Measurements from ENCODE around the gene BAIAP2.
"Not testable (repeated sequence)": the region's sequence is repeated elsewhere in the genome, so short reads cannot be mapped to it uniquely, and the experiment has no call there.

The BAIAP2 gene

GRCh38 chr17:81147701-81148100 is 112.8 kb downstream of the BAIAP2 start:
- no peak for DNase-seq

DNA sequence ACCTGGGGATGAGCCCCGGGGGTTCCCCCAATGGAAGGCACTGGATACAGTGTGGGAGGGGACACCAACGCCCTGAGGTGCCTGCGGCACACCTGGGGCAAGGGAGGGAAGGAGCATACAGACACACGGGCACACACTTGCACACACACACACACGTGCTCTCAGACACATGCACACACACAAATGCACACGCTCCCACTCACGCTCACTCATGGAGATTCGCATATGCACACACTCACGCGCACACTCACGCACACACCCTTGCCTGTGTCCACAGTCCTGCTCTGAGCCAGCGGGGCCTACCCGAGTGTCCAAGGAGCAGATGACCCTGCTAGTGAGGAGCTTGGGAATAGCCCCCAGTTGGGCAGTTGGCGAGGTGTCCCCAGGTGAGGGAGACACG is 113.6 kb downstream of the BAIAP2 start:
- no peak for DNase-seq

- DNase-seq, result no peak
Observed at GRCh38 chr17:81148986-81149533, 114.1 kb downstream of the BAIAP2 start.

- no peak for DNase-seq
Observed at GRCh38 chr17:81150377-81151077, 115.6 kb downstream of the BAIAP2 start.

DNA sequence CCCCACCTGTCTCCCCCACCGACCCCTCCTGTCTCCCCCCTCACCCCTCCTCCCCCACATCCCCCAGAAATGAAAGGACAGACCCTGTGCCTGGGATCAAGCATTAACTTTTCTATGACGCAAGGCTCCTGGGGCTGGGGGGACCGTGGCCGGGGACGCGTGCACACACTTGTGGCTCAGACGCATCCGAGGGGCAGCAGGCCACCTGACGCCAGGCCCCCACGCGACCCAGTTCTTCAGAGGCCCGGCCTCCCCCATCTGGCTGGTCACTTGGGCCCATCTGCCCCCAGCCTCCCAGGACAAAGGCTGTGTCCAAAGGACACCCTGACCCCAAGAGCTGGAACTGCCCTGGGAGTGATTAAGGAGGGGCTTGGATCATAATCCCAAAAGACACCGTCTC is 116.3 kb downstream of the BAIAP2 start:
- no peak for DNase-seq

DNA sequence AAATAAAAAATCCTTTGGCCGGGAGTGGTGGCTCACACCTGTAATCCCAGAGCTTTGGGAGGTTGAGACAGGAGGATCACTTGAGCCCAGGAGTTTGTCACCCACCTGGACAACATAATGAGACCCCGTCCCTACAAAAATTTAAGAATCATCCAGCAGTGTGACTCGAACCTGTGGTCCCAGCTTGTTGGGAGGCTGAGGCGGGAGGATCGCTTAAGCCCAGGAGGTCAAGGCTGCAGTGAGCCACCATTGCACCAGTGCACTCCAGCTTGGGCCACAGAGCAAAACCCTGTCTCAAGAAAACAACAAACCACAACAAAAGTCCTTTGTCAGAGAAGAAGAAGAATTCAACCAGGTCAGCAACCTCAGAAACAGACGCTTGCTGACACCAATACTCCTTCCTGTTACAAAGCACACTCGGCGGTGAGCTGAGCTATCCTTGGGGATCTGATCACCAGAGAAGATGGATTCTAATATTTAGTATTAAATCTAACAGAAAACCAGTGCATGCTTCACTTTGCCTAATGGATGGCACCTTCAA is 117.4 kb downstream of the BAIAP2 start:
- DNase-seq, result no peak

GRCh38 chr17:81153340-81153803 is 118.4 kb downstream of the BAIAP2 start:
- no peak for DNase-seq

GRCh38 chr17:81154016-81154415 is 119.1 kb downstream of the BAIAP2 start:
- not testable (repeated sequence) for DNase-seq

- no peak for DNase-seq
Observed at GRCh38 chr17:81154961-81155360, 120.0 kb downstream of the BAIAP2 start.

DNA sequence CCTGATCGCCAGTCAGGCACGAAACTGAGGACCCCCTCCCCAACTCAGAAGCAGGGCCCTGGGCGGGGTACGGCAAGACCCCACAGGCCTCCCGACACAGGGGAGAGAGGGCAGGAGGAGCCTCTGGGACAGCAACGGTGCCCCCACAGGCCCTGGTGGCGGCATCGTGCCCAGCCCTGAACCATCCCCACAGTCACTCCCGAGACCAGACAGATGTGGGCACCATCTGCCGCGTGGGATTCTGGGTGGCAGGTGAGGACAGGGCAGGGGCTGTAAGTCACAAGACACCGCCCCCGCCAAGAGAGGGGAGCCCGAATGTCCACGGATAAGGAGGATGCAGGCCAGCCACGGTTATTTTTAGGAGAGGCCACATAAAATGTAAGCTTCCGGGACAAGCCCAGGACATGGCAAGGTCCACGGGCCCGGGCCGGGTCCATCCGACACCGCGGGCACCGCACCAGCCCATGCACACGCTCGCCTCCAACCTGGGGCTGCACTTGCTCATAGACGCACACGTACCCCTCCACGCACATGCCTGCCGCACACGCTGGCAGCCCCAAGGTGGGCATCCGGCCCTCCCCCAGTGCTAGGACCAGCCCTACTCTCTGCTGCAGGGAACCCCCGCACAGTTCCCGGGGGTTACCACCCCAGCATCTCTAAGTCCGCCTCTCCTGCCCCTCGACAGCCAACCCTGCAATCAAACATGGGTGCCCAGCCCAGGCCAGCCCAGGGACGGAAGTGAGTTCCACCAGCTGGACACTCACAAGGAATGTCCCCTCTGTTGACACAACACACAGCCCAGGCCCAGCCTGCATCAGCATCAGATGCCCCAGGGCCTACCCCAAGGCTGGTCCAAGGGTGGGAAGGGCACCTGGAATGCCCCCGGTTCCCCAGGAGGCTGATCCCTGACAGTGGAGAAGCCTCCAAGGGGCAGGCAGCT is 122.2 kb downstream of the BAIAP2 start:
- no peak for DNase-seq

DNA sequence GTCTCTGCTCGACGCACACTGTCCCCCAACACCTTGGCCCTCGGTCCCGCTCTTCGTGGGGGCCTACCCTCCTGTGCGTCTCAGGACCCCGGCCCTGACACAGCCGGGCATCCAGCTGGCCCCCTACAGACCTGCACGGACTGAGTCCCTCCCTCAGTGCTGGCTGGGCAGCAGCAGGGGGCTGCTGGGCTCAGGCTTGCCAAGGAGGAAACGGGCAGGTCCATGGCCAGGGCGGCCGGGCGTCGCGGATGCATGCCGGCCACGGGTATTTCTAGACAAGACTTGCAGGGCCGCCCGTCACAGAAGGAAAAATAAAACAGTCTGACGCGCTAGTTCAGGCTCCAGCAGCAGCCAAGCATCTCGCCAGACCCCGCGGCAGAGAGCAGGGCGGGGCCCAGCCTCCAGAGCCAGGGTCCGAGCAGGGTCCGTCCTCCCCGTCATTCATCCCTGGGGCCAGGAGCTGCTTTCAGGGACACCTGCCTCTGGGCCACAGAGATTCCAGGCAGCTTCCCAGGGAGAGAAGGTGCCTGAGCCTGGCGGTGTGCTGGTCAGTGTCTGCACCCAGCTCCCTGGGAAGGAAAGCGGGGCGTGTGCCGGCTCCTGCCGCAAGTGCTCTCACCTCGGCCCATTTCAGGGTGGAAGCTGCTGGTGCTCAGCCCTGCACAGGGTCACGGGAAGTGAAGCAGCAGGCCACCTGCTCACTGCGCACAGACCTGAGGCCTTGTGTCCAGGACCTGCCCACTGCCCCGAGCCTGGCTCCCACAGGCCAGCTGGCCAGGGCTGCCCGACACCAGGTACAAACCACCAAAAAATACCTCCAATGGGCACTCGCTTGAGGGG is 123.1 kb downstream of the BAIAP2 start:
- DNase-seq, result no peak

GRCh38 chr17:81158688-81159590 is 124.0 kb downstream of the BAIAP2 start:
- DNase-seq, result no peak

DNA sequence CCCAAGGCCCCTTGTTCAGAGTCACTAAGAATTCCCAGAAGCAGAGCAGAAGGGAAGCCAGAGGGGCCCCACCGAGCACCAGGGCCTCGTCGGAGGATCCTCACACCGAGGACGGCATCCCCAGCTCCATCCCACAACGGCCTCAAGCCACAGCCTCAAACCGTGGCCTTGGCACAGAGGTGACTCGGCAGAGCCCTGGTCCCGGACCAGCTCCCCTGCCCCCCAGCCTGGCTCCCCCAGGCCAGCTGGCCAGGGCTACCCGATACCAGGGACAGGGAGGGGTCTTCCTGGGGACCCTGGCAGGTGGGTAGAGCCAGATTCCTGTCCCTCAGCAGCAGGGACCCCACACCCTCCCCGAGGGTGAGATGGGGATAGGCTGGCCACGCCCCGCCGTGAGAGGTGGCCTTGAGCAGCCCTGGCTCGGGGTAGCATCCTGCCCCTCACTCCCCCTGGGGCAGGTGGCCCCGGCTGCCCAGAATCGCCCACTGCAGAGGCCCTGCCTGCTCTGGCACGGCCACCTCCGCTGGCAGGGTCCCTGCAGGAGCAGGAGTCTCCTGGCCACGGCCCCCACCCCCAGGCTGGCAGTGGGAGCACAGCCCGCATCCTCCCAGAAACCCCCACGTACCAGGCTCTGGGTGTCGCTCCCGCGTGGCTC is 124.8 kb downstream of the BAIAP2 start:
- no peak for DNase-seq

DNA sequence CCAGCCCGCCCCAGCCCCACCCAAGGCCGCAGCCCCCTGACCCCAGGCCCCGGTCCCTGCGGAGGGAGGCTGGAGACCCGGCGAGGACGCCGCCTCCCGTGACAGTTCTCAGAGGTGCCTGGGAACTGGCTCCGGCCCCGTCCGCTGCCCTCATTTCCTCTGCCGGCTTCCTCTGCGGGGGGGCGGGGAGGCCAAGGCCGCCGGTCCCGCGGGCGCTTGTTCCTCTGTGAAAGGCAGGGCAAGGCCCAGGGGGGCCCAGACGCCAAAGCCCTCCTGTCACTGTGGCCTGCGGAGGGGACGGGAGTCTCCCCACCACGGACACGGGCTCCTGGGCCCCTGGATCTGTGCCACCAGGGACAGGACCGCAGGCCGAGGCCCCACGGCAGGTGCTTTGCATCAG is 125.4 kb downstream of the BAIAP2 start:
- DNase-seq, result no peak

DNA sequence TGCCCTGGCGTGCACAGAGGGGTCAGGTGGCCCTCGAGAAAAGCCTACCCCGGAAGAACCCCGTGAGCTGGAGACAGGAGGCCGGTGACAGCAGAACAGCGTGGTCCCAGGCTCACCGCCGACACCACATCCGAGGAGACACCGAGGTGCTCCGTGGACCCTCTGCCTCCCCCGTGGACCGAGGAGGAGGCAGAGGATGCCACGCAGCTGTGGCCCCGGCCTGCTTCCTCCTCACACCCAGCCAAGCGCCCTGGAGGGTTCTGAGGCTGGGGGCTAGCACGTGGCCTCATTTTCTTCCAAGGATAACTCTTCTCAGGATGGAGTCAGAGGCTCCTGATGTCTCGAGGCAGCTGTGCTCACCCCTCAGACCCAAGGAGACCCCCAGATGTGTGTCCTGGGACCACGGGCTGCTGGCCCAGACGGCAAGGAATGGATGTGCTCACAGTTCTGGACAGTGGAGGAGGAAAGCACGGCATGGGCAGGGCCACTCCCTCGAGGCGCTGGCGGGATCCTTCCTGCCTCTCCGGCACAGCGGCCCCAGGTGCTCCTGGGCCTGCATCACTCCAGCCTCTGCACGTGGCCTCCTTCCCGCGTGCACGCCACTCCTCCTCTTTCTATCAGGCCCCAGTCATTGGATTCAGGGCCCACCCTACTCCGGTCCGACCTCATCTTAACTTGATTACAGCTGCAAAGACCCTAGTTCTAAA is 125.9 kb downstream of the BAIAP2 start:
- DNase-seq, result no peak

GRCh38 chr17:81161536-81161935 is 126.6 kb downstream of the BAIAP2 start:
- DNase-seq, result no peak

- DNase-seq, result no peak
Observed at GRCh38 chr17:81161972-81162371, 127.0 kb downstream of the BAIAP2 start.

GRCh38 chr17:81162491-81162890 is 127.5 kb downstream of the BAIAP2 start:
- no peak for DNase-seq

- DNase-seq, result no peak
Observed at GRCh38 chr17:81163051-81163695, 128.2 kb downstream of the BAIAP2 start.

All from NCI-H524 treated with DMSO at 0.1 percent for 48 hours (cell line).